Loucy (cell line): ENCODE measurements around the gene MAML3.

ENCODE experiments used
- H2AFZ ChIP-seq: fragments of 200-600 bp; sonication (generic); 2 replicates; pipeline ENCODE4 v1.6.0; 2016; ENCODE audit warnings: antibody characterized with exemption, mild to moderate bottlenecking, low read length, moderate library complexity
- H3F3A ChIP-seq: fragments of 200-600 bp; 2 replicates; pipeline ENCODE4 v1.6.0; 2016; ENCODE audit warnings: antibody characterized with exemption, low read depth, mild to moderate bottlenecking
- H3K27me3 ChIP-seq: fragments of 200-600 bp; sonication (generic); 2 replicates; pipeline ENCODE4 v1.6.1; 2014; ENCODE audit warnings: low read length, mild to moderate bottlenecking; ENCODE audit not compliant: insufficient read depth, poor library complexity, severe bottlenecking
- H3K36me3 ChIP-seq: fragments of 200-600 bp; sonication (generic); 2 replicates; pipeline ENCODE4 v1.6.1; 2016; ENCODE audit warnings: low read length; ENCODE audit not compliant: insufficient read depth
- H3K4me1 ChIP-seq: fragments of 200-600 bp; sonication (generic); 2 replicates; pipeline ENCODE4 v1.5.1; 2014; ENCODE audit warnings: low read length, mild to moderate bottlenecking; ENCODE audit not compliant: insufficient read depth, poor library complexity, severe bottlenecking
- H3K4me2 ChIP-seq: fragments of 200-600 bp; sonication (generic); 2 replicates; pipeline ENCODE4 v1.6.0; 2014; ENCODE audit warnings: antibody characterized with exemption, low read length, low read depth, mild to moderate bottlenecking; ENCODE audit not compliant: poor library complexity, severe bottlenecking
- H3K4me3 ChIP-seq: fragments of 200-600 bp; sonication (generic); 2 replicates; pipeline ENCODE4 v1.5.1; 2014; ENCODE audit warnings: low read length, mild to moderate bottlenecking, mixed read lengths; ENCODE audit not compliant: poor library complexity, severe bottlenecking
- H3K79me2 ChIP-seq: fragments of 200-600 bp; sonication (generic); 2 replicates; pipeline ENCODE4 v1.6.1; 2014; ENCODE audit warnings: low read length; ENCODE audit not compliant: insufficient read depth
- H3K9ac ChIP-seq: fragments of 200-600 bp; sonication (generic); 2 replicates; pipeline ENCODE4 v1.6.0; 2014; ENCODE audit warnings: mild to moderate bottlenecking, low read depth, low read length, moderate library complexity; ENCODE audit not compliant: poor library complexity, severe bottlenecking
- H3K9me2 ChIP-seq: fragments of 200-600 bp; sonication (generic); replicated peaks from 2 replicates; pipeline ENCODE4 v1.6.1; 2016; ENCODE audit warnings: low read depth, low read length, mixed read lengths
- H3K9me3 ChIP-seq: fragments of 200-600 bp; sonication (generic); 2 replicates; pipeline ENCODE4 v1.6.1; 2014; ENCODE audit warnings: mild to moderate bottlenecking, antibody characterized with exemption, low read length, low read depth; ENCODE audit not compliant: insufficient read depth
- H4K20me1 ChIP-seq: fragments of 200-600 bp; sonication (generic); 2 replicates; pipeline ENCODE4 v1.6.0; 2014; ENCODE audit warnings: antibody characterized with exemption, low read length, mild to moderate bottlenecking; ENCODE audit not compliant: insufficient read depth, poor library complexity, severe bottlenecking
- CTCF ChIP-seq: fragments of 200-600 bp; sonication (generic); conservative IDR thresholded peaks from 2 replicates; pipeline ENCODE4 v1.5.1; 2014; ENCODE audit warnings: mild to moderate bottlenecking, antibody characterized with exemption, low read length
- EZH2phosphoT487 ChIP-seq: fragments of 200-600 bp; IDR thresholded peaks from 2 replicates; pipeline ENCODE4 v1.6.1; 2018; ENCODE audit warnings: antibody characterized with exemption, mild to moderate bottlenecking, moderate library complexity, borderline replicate concordance

Gene MAML3

GRCh38 chr4:139900964-139901376 lies 253.0 kb downstream of the MAML3 start:
- H3K4me1 ChIP-seq: no peaks in the 10 kb centered on the region
- H3K27me3 ChIP-seq: no peaks in the 10 kb centered on the region
- H3F3A ChIP-seq: no peaks in the 10 kb centered on the region
- no peaks in the 10 kb centered on the region for H4K20me1 ChIP-seq
- 0 out of 2 replicates have a peak, but pooled peaks cover 7% of the 10 kb centered on the region for H3K36me3 ChIP-seq
- H3K9me2 ChIP-seq: no peaks in the 10 kb centered on the region
- H3K4me2 ChIP-seq: no peak overlapping the region
- TF ChIP-seq EZH2phosphoT487: no peak
- TF ChIP-seq CTCF: no peak
- no peak overlapping the region for H3K4me3 ChIP-seq
- H3K79me2 ChIP-seq: peaks cover 7% of the 10 kb centered on the region; the same call in 1 of the 2 replicates
- H3K9ac ChIP-seq: no peak overlapping the region
- H2AFZ ChIP-seq: no peak overlapping the region
- H3K9me3 ChIP-seq: no peaks in the 10 kb centered on the region; the same call in 1 of the 2 replicates

- H3K4me3 ChIP-seq: no peak overlapping the region
- no peaks in the 10 kb centered on the region for H3K36me3 ChIP-seq
- no peaks in the 10 kb centered on the region for H3F3A ChIP-seq
- H2AFZ ChIP-seq: no peak overlapping the region
- no peak overlapping the region for H3K4me2 ChIP-seq
- peaks cover 7% of the 10 kb centered on the region; the same call in 1 of the 2 replicates for H3K79me2 ChIP-seq
- H3K9me2 ChIP-seq: no peaks in the 10 kb centered on the region
- H3K9me3 ChIP-seq: no peaks in the 10 kb centered on the region
- no peaks in the 10 kb centered on the region for H3K27me3 ChIP-seq
- H3K9ac ChIP-seq: no peak overlapping the region
- H3K4me1 ChIP-seq: no peaks in the 10 kb centered on the region
- no peaks in the 10 kb centered on the region for H4K20me1 ChIP-seq
- TF ChIP-seq CTCF (no peak), EZH2phosphoT487 (no peak)
Measured at GRCh38 chr4:139899346-139899745, 254.6 kb downstream of the MAML3 start.

GRCh38 chr4:139898293-139898692 lies 255.7 kb downstream of the MAML3 start:
- H3K9me2 ChIP-seq: no peaks in the 10 kb centered on the region
- H3F3A ChIP-seq: no peaks in the 10 kb centered on the region
- H4K20me1 ChIP-seq: no peaks in the 10 kb centered on the region
- H3K4me1 ChIP-seq: no peaks in the 10 kb centered on the region
- H3K4me2 ChIP-seq: no peak overlapping the region
- H3K27me3 ChIP-seq: no peaks in the 10 kb centered on the region
- no peak overlapping the region for H3K4me3 ChIP-seq
- no peak overlapping the region for H2AFZ ChIP-seq
- TF ChIP-seq CTCF (no peak), EZH2phosphoT487 (no peak)
- peaks cover 2% of the 10 kb centered on the region; the same call in 1 of the 2 replicates for H3K79me2 ChIP-seq
- no peaks in the 10 kb centered on the region for H3K36me3 ChIP-seq
- H3K9ac ChIP-seq: no peak overlapping the region
- H3K9me3 ChIP-seq: no peaks in the 10 kb centered on the region
